Sigmoid colon (tissue), 7 donors: ENCODE data around the gene GYG1. TPM values are rescaled to one million over a fixed set of nuclear protein-coding genes. Genes with fewer than 3 reads are reported as not detected.

ENCODE experiments used
- DNase-seq: peaks from one replicate; pipeline ENCODE4 v3.0.0-alpha.2; 2019
- H3K27ac ChIP-seq, 4 donors: fragments of 200-600 bp; sonication (generic); one replicate each; pipeline ENCODE4 v1.5.1; 2016 to 2019; ENCODE audit warnings: mild to moderate bottlenecking in 1 of 4
- H3K27me3 ChIP-seq, 3 donors: fragments of 200-600 bp; sonication (generic); one replicate each; pipeline ENCODE4 v1.5.1; 2019; ENCODE audit warnings: mild to moderate bottlenecking in 1 of 3
- H3K36me3 ChIP-seq, 4 donors: fragments of 200-600 bp; sonication (generic); one replicate each; pipeline ENCODE4 v1.5.1; 2016 to 2019
- H3K4me1 ChIP-seq, 4 donors: fragments of 200-600 bp; sonication (generic); one replicate each; pipeline ENCODE4 v1.5.1; 2017 to 2019
- H3K4me3 ChIP-seq, 4 donors: fragments of 200-600 bp; sonication (generic); one replicate each; pipeline ENCODE4 v1.5.1; 2017 to 2019; ENCODE audit warnings: mild to moderate bottlenecking in 2 of 4, moderate library complexity in 1 of 4
- H3K9me3 ChIP-seq, 4 donors: fragments of 200-600 bp in 3 of 4; sonication (generic) in 3 of 4; one replicate each; pipeline versions ENCODE4 v1.5.1 to v1.6.1; 2013 to 2019
- CTCF ChIP-seq, 4 experiments: fragments of 450-650 bp in 3 of 4; fragments of 200-600 bp in 1 of 4; IDR thresholded peaks; one replicate each; pipeline ENCODE4 v1.5.1; 2016 to 2019; ENCODE audit warnings: antibody characterized with exemption in 4 of 4, mild to moderate bottlenecking in 3 of 4, moderate library complexity in 2 of 4
- EP300 ChIP-seq, 4 donors: sonication (generic); formaldehyde crosslinking; IDR thresholded peaks; one replicate each; pipeline ENCODE4 v1.6.1; 2017; ENCODE audit warnings: antibody characterized with exemption in 4 of 4
- POLR2A ChIP-seq, 2 donors: fragments of 450-650 bp; IDR thresholded peaks; one replicate each; pipeline ENCODE4 v1.6.1; 2016; ENCODE audit warnings: antibody characterized with exemption in 2 of 2, mild to moderate bottlenecking in 2 of 2, moderate library complexity in 2 of 2
- POLR2AphosphoS5 ChIP-seq, 4 donors: sonication (generic); formaldehyde crosslinking; IDR thresholded peaks; one replicate each; pipeline ENCODE4 v1.6.1; 2017; ENCODE audit warnings: antibody characterized with exemption in 4 of 4
- WGBS, 2 donors: extraction: QIAGEN DNeasy Blood & Tissue Kit; methylation state at CpG; one replicate each; pipeline ENCODE4 v1.1.7; 2013; 5-methylcytosine and 5-hydroxymethylcytosine counted together
- intact Hi-C: fragments of 100-400 bp; cut with DNase I; formaldehyde crosslinking; loops from one replicate; pipeline ENCODE4 v1.15.1; 2023
- polyA plus RNA-seq, 3 donors: library from polyadenylated mRNA; stranded (reverse); fragments of 200-250 nt; gene quantifications; one replicate each; pipeline ENCODE4 v1.2.3, GENCODE V29; 2013
- total RNA-seq, 4 donors: library from RNA; depleted of rRNA; stranded (reverse); fragments of >200 nt; gene quantifications; one replicate each; pipeline ENCODE4 v1.1.0, GENCODE V29; 2016
- donor health status: healthy with polysubstance abuse.
- donor health status: Bipolar disorder and iron deficiency.
- donor health status: healthy.

The GYG1 gene
- total and polyA plus RNA-seq, 7 donors: 31.8 to 213 (median 142) TPM

DNA sequence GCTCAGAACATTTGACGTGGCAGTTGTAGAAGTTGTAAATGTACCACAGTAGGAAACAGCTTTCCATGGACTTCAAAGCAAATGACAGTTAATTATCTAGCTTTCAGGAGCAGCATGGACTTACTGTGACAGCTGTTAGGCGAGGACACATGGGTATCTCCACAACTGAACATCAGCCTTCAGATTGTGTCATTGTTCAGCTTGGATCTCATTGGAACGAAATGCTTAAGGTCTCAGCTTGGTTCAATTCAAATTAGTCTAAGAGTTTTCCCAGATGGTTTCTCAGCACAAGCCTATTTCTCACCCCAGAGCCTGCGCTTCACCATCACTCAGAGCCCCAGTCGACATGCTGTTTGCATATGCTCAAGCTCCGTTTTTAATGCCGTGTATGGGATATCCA lies 21.1 kb upstream of the GYG1 start:
- no peaks in the 10 kb centered on the region for H3K9me3 ChIP-seq
- intact Hi-C loops: no loop called here
- no peaks in the 10 kb centered on the region for H3K36me3 ChIP-seq
- TF ChIP-seq EP300 (IDR thresholded peaks at IDR 0.05) (no peak), POLR2AphosphoS5 (IDR thresholded peaks at IDR 0.05) (no peak)
- H3K27me3 ChIP-seq: no peaks in the 10 kb centered on the region
- peaks cover 0 to 22% (median 15%) of the 10 kb centered on the region in 4 donors for H3K4me1 ChIP-seq
- 87 to 91% methylated on average over 7 of the region's 7 CpGs for WGBS, 2 donors
- no peak overlapping the region for H3K4me3 ChIP-seq
- no peak for DNase-seq
- no peak overlapping the region for H3K27ac ChIP-seq

DNA sequence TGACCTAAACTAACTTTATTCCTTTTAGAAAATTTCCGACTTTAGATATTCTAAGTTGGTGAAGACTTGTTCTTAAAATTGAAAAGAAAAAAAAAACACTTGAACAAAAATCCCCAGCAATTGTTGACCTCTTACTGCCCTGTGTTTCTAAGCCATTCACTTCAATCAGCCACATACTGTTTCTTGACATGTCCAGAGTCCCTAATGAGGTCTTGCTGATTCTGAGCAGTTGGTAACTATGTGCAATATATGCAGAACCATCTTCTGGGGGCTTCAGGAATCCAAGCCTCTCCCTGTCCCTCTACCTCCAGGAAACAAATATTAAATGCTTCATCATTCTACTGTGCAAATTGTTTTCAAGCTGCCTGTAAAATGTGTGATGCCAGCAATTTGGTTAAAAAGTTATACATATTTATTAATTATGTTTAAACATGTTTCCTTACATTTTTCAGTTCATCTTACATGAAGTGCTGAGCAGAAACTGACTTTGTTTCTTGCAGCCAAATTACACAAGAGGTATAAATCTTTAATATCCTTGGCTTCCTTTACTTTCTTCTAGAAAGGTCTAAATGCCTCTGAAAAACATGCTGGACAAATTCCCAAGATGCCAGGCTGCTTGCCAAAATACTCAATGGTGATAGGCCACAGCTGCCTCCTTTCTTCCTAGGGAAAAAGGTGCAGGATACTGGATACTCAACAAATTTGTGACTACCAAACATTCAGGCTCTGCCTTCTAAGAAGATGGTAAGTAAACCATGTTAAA lies 19.8 kb upstream of the GYG1 start:
- 87 to 93% methylated on average over 1 of the region's 1 CpG for WGBS, 2 donors
- no peaks in the 10 kb centered on the region for H3K27me3 ChIP-seq
- H3K4me1 ChIP-seq: peaks cover 0 to 29% (median 20%) of the 10 kb centered on the region in 4 donors
- no peaks in the 10 kb centered on the region for H3K9me3 ChIP-seq
- peak; percentile 81 for DNase-seq
- H3K36me3 ChIP-seq: no peaks in the 10 kb centered on the region
- intact Hi-C loops: no loop called here
- peak in 2 of 4 donors; percentile 64 to 71 for TF ChIP-seq POLR2AphosphoS5 (IDR thresholded peaks at IDR 0.05)
- TF ChIP-seq POLR2A (IDR thresholded peaks at IDR 0.05): no peak
- peak overlapping the region in 3 of 4 donors; percentile 41 to 54 (median 42) for H3K27ac ChIP-seq
- no peak overlapping the region for H3K4me3 ChIP-seq

DNA sequence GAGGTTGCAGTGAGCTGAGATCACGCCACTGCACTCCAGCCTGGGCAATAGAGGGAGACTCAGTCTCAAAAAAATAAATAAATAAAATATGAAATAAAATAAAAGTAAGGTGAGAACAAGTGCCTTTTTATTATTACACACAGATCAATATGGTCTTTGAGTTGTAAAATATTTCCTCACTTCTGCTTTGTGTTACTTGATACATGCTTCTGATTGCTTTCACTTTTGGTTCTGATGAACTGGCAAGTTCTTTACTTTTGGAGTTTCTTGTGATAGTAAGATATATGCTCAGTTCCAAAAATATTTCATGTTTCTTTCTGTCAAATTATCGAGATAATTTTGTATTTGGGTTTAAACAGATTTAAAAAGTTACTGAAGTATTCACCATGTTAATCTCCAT lies 16.6 kb upstream of the GYG1 start:
- 90 to 92% methylated on average over 2 of the region's 2 CpGs for WGBS, 2 donors
- peak overlapping the region; percentile 48 to 73 (median 68) for H3K27ac ChIP-seq

GRCh38 chr3:148975248-148975647 lies 16.1 kb upstream of the GYG1 start:
- intact Hi-C loops: loop anchor here (2.0 kb wide), 1 partner anchor 14 kb away; no protein-coding TSS in a partner anchor
- DNase-seq: no peak
- peak overlapping the region; percentile 48 to 73 (median 68) for H3K27ac ChIP-seq
- WGBS, 2 donors: 83% methylated on average over 6 of the region's 6 CpGs
- no peaks in the 10 kb centered on the region for H3K9me3 ChIP-seq
- peaks cover 0 to 29% (median 20%) of the 10 kb centered on the region in 4 donors for H3K4me1 ChIP-seq
- no peaks in the 10 kb centered on the region for H3K27me3 ChIP-seq
- H3K4me3 ChIP-seq: no peak overlapping the region
- TF ChIP-seq POLR2AphosphoS5 (IDR thresholded peaks at IDR 0.05) (no peak), POLR2A (IDR thresholded peaks at IDR 0.05) (no peak), EP300 (IDR thresholded peaks at IDR 0.05) (no peak), CTCF (IDR thresholded peaks at IDR 0.05) (no peak)
- no peaks in the 10 kb centered on the region for H3K36me3 ChIP-seq

More for the DNA sequence above, 16.6 kb upstream of the GYG1 start:
- DNase-seq: no peak
- peaks cover 0 to 29% (median 20%) of the 10 kb centered on the region in 4 donors for H3K4me1 ChIP-seq
- intact Hi-C loops: loop anchor here (2.0 kb wide), 1 partner anchor 14 kb away; no protein-coding TSS in a partner anchor
- TF ChIP-seq EP300 (IDR thresholded peaks at IDR 0.05) (no peak), POLR2A (IDR thresholded peaks at IDR 0.05) (no peak), CTCF (IDR thresholded peaks at IDR 0.05) (no peak), POLR2AphosphoS5 (IDR thresholded peaks at IDR 0.05) (no peak)
- H3K4me3 ChIP-seq: no peak overlapping the region
- H3K9me3 ChIP-seq: no peaks in the 10 kb centered on the region
- no peaks in the 10 kb centered on the region for H3K27me3 ChIP-seq
- no peaks in the 10 kb centered on the region for H3K36me3 ChIP-seq

GRCh38 chr3:148975696-148976095 lies 15.6 kb upstream of the GYG1 start:
- Histone ChIP-seq H3K4me3 (no peak overlapping the region), H3K9me3 (no peaks in the 10 kb centered on the region), H3K36me3 (no peaks in the 10 kb centered on the region), H3K27me3 (no peaks in the 10 kb centered on the region), H3K4me1 (peaks cover 0 to 28% (median 20%) of the 10 kb centered on the region in 4 donors), H3K27ac (peak overlapping the region; percentile 48 to 73 (median 68))
- TF ChIP-seq EP300 (IDR thresholded peaks at IDR 0.05) (no peak), CTCF (IDR thresholded peaks at IDR 0.05) (no peak), POLR2AphosphoS5 (IDR thresholded peaks at IDR 0.05) (no peak), POLR2A (IDR thresholded peaks at IDR 0.05) (no peak)
- WGBS, 2 donors: 89% methylated on average over 6 of the region's 6 CpGs
- DNase-seq: no peak
- intact Hi-C loops: loop anchor here (2.0 kb wide), 1 partner anchor 15 kb away; no protein-coding TSS in a partner anchor
